Ishikawa (cell line): ENCODE results near the gene ATP5PO.

Experiments
- CEBPB ChIP-seq: IDR thresholded peaks from 2 replicates; pipeline ENCODE4 v1.6.1; 2012
- CREB1 ChIP-seq: IDR thresholded peaks from 2 replicates; pipeline ENCODE4 v1.6.1; 2012; ENCODE audit warnings: low read depth
- EGR1 ChIP-seq: IDR thresholded peaks from 2 replicates; pipeline ENCODE4 v1.6.1; 2012
- EP300 ChIP-seq: IDR thresholded peaks from 2 replicates; pipeline ENCODE4 v1.6.1; 2012; ENCODE audit warnings: borderline replicate concordance
- FOXM1 ChIP-seq: IDR thresholded peaks from 2 replicates; pipeline ENCODE4 v1.6.1; 2012; ENCODE audit warnings: low read depth, borderline replicate concordance
- MAX ChIP-seq: IDR thresholded peaks from 2 replicates; pipeline ENCODE4 v1.6.1; 2012
- NFIC ChIP-seq: IDR thresholded peaks from 2 replicates; pipeline ENCODE4 v1.6.1; 2012
- RAD21 ChIP-seq: IDR thresholded peaks from 2 replicates; pipeline ENCODE4 v1.6.1; 2012; ENCODE audit warnings: low read depth
- REST ChIP-seq: IDR thresholded peaks from 2 replicates; pipeline ENCODE4 v1.6.1; 2012; ENCODE audit warnings: low read depth, mild to moderate bottlenecking
- TAF1 ChIP-seq: IDR thresholded peaks from 2 replicates; pipeline ENCODE4 v1.6.1; 2012; ENCODE audit warnings: low read depth, mild to moderate bottlenecking
- TCF12 ChIP-seq: IDR thresholded peaks from 2 replicates; pipeline ENCODE4 v1.6.1; 2012; ENCODE audit warnings: low read depth
- TEAD4 ChIP-seq: IDR thresholded peaks from 2 replicates; pipeline ENCODE4 v1.6.1; 2012
- USF1 ChIP-seq: IDR thresholded peaks from 2 replicates; pipeline ENCODE4 v1.6.1; 2012
- YY1 ChIP-seq: IDR thresholded peaks from 2 replicates; pipeline ENCODE4 v1.6.1; 2012; ENCODE audit warnings: low read depth
- ZBTB7A ChIP-seq: IDR thresholded peaks from 2 replicates; pipeline ENCODE4 v1.6.1; 2012; ENCODE audit warnings: low read depth

The ATP5PO gene

GRCh38 chr21:33931799-33932390 lies 16.3 kb upstream of the ATP5PO start:
- TF ChIP-seq RAD21 (no peak), CREB1 (no peak), NFIC (no peak), REST (no peak), TEAD4 (no peak), FOXM1 (no peak), MAX (no peak), USF1 (no peak), TCF12 (no peak)

- TF ChIP-seq TCF12 = no peak
- TF ChIP-seq TAF1 = no peak
- no peak for TF ChIP-seq USF1
- TF ChIP-seq ZBTB7A = no peak
- no peak for TF ChIP-seq TEAD4
- TF ChIP-seq FOXM1 = no peak
- TF ChIP-seq RAD21 = no peak
- TF ChIP-seq NFIC = no peak
- no peak for TF ChIP-seq CREB1
Measured at GRCh38 chr21:33924766-33925100, 9.1 kb upstream of the ATP5PO start.

- TF ChIP-seq MAX = peak; percentile 45; the same call in 1 of the 2 replicates
- peak; percentile 100 for TF ChIP-seq RAD21
- no peak for TF ChIP-seq EP300
Measured at GRCh38 chr21:33924079-33924765, 8.6 kb upstream of the ATP5PO start.

- TF ChIP-seq RAD21 (no peak), YY1 (no peak), NFIC (no peak), EGR1 (no peak), ZBTB7A (no peak), CREB1 (no peak), USF1 (no peak), FOXM1 (no peak)
Measured at GRCh38 chr21:33917421-33917820, 1.8 kb upstream of the ATP5PO start.

- TF ChIP-seq USF1 = no peak
- no peak for TF ChIP-seq TEAD4
- no peak for TF ChIP-seq NFIC
Measured at GRCh38 chr21:33916200-33916567, 580 bp upstream of the ATP5PO start.

- TF ChIP-seq RAD21 (no peak), CREB1 (no peak), TAF1 (no peak), TCF12 (no peak), YY1 (no peak), TEAD4 (no peak), USF1 (no peak), EP300 (no peak), ZBTB7A (no peak), CEBPB (no peak), REST (no peak)
Measured at GRCh38 chr21:33914188-33914587, 1.4 kb downstream of the ATP5PO start.
